Measurements from ENCODE around the gene SEC14L2. TPM values are rescaled to one million over a fixed set of nuclear protein-coding genes. Genes with fewer than 3 reads are reported as not detected.

SEC14L2 gene
- total and polyA plus RNA-seq, 2 of the 8 experiments (the other 6 are each of a cell fraction or from before 2014, with no cell fraction given) = 2.8 to 3.2 TPM

DNA sequence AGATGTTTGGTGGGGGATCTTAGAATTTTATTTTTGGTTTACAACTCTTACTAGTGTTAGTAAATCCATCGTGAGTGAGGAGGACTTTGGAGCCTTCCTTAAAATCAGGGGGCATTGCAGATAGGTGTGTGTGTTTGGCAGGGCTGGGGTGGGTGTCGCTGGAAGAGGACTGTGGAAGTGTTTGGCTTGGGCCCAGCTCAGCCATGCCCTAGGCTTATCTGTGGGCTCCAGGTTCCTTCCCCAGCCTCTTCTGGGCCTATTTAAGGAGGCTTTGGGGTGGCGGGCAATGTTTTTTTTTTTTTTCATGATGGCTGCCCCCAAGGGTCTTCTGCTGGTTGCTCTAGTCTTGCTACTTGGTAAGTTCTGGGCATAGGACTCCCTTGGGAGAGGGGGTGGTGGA is 50.8 kb downstream of the SEC14L2 start:
- POLR2A ChIA-PET (ENCODE audit: partially characterized antibody) = no interaction called here
- no peak overlapping the region for H2BK15ac ChIP-seq (ENCODE audit: low read length)
- H3K79me2 ChIP-seq (ENCODE audit: control insufficient read depth in 1 of 2, insufficient read depth in 2 of 2, low read length in 2 of 2) = no peaks in the 10 kb centered on the region
- no peak overlapping the region for H4K5ac ChIP-seq (ENCODE audit: insufficient read length, low read depth, low read length)
- 0 out of 2 replicates have a peak, but pooled peaks cover 2% of the 10 kb centered on the region for H3K23me2 ChIP-seq (ENCODE audit: low read depth, low read length)
- no peak overlapping the region for H3K14ac ChIP-seq (ENCODE audit: insufficient read length)
- H3K4me3 ChIP-seq (ENCODE audit: extremely low read depth in 1 of 4, insufficient read depth in 2 of 4, low read depth in 3 of 4, low read length in 4 of 4) = no peak overlapping the region
- WGBS, 2 experiments (ENCODE audit: extremely low coverage in 1 of 2, insufficient coverage in 1 of 2, insufficient read length in 1 of 2, insufficient replicate concordance in 2 of 2, low coverage in 1 of 2, low lambda C conversion rate in 2 of 2, missing lambda C conversion rate in 1 of 2) = 80% methylated on average over 3 of the region's 3 CpGs; no CpG with 5 or more reads in 1 of the 2 experiments
- no peaks in the 10 kb centered on the region for H4K20me1 ChIP-seq (replicated peaks in 1 of 2; ENCODE audit: control insufficient read depth in 1 of 2, insufficient read depth in 2 of 2, low read length in 2 of 2)
- H3K27ac ChIP-seq (ENCODE audit: low read depth, low read length) = no peak overlapping the region
- H4K91ac ChIP-seq (replicated peaks; ENCODE audit: insufficient read length, low read length) = no peak overlapping the region
- H2BK12ac ChIP-seq (ENCODE audit: low read depth, low read length) = no peak overlapping the region
- no peaks in the 10 kb centered on the region for H3K79me1 ChIP-seq (ENCODE audit: low read depth, low read length)
- CTCF ChIA-PET (ENCODE audit: partially characterized antibody) = interaction anchor here (4.5 to 4.9 kb wide), 2 partner anchors 10 to 37 kb away, joined by 56 to 69 read pairs; no protein-coding TSS in a partner anchor
- TF ChIP-seq CTBP2 (IDR thresholded peaks at IDR 0.05; ENCODE audit: borderline replicate concordance, insufficient read depth, insufficient read length, low read length) (no peak), EZH2 (IDR thresholded peaks at IDR 0.05; ENCODE audit: low read depth, low read length, severe bottlenecking) (no peak), CHD2 (IDR thresholded peaks at IDR 0.05; ENCODE audit: low read length) (no peak), EP300 (IDR thresholded peaks at IDR 0.05; ENCODE audit: borderline replicate concordance in 1 of 2, low read depth in 2 of 2, low read length in 2 of 2) (no peak), NANOG (IDR thresholded peaks at IDR 0.05; ENCODE audit: insufficient read depth, low read depth, low read length, poor library complexity, severe bottlenecking) (no peak), RFX5 (IDR thresholded peaks at IDR 0.05; ENCODE audit: borderline replicate concordance, low read depth, low read length) (no peak), BACH1 (IDR thresholded peaks at IDR 0.05; ENCODE audit: low read length) (no peak), SUZ12 (IDR thresholded peaks at IDR 0.05; ENCODE audit: low read length) (no peak)
- TF ChIP-seq, protein P1, sequence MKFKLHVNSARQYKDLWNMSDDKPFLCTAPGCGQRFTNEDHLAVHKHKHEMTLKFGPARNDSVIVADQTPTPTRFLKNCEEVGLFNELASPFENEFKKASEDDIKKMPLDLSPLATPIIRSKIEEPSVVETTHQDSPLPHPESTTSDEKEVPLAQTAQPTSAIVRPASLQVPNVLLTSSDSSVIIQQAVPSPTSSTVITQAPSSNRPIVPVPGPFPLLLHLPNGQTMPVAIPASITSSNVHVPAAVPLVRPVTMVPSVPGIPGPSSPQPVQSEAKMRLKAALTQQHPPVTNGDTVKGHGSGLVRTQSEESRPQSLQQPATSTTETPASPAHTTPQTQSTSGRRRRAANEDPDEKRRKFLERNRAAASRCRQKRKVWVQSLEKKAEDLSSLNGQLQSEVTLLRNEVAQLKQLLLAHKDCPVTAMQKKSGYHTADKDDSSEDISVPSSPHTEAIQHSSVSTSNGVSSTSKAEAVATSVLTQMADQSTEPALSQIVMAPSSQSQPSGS (IDR thresholded peaks at IDR 0.05; ENCODE audit: low read length) = no peak
- H2BK120ac ChIP-seq (replicated peaks; ENCODE audit: low read depth, low read length) = no peak overlapping the region
- DNase-seq (ENCODE audit: low read depth in 1 of 2, low spot score in 2 of 2) (no peak), FAIRE-seq (no peak)
- no peak overlapping the region for H2BK20ac ChIP-seq (ENCODE audit: low read length)
- H3K4me1 ChIP-seq (replicated peaks in 1 of 4; ENCODE audit: control insufficient read depth in 3 of 4, insufficient read depth in 4 of 4, low read length in 3 of 4) = peaks cover 0 to 5% (median 5%) of the 10 kb centered on the region in 4 experiments; a peak in 6 of 7 replicates
- H3K23ac ChIP-seq (ENCODE audit: insufficient read length) = no peak overlapping the region
- H2AFZ ChIP-seq (ENCODE audit: low read length) = no peak overlapping the region
- no peaks in the 10 kb centered on the region for H3K9me3 ChIP-seq (ENCODE audit: insufficient read depth in 2 of 2, low read depth in 1 of 2, low read length in 1 of 2)
- no peak overlapping the region for H3K4me2 ChIP-seq (ENCODE audit: insufficient read depth in 1 of 2, low read depth in 2 of 2, low read length in 2 of 2)
- H3K9ac ChIP-seq (replicated peaks in 1 of 4; ENCODE audit: extremely low read depth in 1 of 4, low read depth in 3 of 4, low read length in 3 of 4) = no peak overlapping the region
- H3K18ac ChIP-seq (ENCODE audit: extremely low read depth, low read length) = no peak overlapping the region
- no peak overlapping the region for H4K8ac ChIP-seq (ENCODE audit: extremely low read depth, insufficient read depth, low read length)
- no peaks in the 10 kb centered on the region for H3K27me3 ChIP-seq (replicated peaks in 1 of 4; ENCODE audit: control insufficient read depth in 3 of 4, extremely low read depth in 1 of 4, insufficient read depth in 3 of 4, low read length in 3 of 4)
- H3K4ac ChIP-seq (replicated peaks; ENCODE audit: insufficient read length, low read depth, low read length) = no peak overlapping the region
- no peaks in the 10 kb centered on the region for H3K36me3 ChIP-seq (ENCODE audit: control insufficient read depth in 2 of 4, insufficient read depth in 4 of 4, low read length in 3 of 4)
- H2AK5ac ChIP-seq (ENCODE audit: low read depth, low read length) = no peak overlapping the region
- no peak overlapping the region for H3K56ac ChIP-seq (replicated peaks; ENCODE audit: insufficient read length, low read depth, low read length)
- H2BK5ac ChIP-seq (ENCODE audit: low read depth, low read length) = no peak overlapping the region
